Measurements from ENCODE around the gene MYCBP.

Gene MYCBP

GRCh38 chr1:38820860-38821259 lies 52.3 kb downstream of the MYCBP start:
- DNase-seq (ENCODE audit: low spot score): no peak

GRCh38 chr1:38819516-38819915 lies 53.6 kb downstream of the MYCBP start:
- no peak for DNase-seq (ENCODE audit: low spot score)

- no peak for DNase-seq (ENCODE audit: low spot score)
Measured at GRCh38 chr1:38819040-38819439, 54.1 kb downstream of the MYCBP start.

DNA sequence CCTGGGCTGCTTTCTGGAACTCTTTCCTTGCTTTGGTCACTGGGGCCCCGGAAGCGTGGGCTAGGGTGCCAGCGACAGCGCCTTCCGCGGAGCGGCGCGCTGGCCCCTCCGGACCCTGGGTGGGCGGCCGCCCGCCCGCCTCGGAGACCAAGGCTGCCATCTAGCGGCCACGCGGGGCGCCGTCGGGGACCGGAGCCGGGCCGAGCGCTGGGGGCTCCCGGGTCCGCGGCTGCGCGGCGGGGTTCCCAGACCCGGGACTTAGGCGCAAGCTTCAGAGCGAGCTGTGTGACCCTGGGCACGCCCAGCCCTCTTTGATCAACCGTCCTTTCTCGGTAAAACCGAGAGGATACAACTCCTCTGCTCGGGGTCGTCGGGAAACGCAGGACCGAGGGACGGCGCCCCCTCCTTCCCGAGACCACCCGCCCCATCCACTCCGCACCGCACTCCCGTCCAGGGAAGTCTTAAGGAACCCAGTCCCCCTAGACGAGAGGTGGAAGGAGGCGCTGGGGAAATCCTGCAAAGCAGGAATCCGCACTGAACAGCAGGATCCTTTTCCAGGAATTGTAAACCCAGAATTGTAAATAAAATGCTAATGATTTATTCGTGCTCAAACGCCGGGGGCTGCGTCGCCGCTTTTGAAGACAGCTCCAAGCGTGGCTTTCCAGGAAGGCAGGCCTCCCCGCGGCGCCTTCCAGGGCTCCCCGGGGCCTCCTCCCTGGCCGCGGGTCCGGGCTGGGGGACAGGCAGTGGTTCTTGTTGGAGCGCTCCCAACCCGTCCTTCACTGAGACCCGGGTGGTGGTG lies 54.8 kb downstream of the MYCBP start:
- DNase-seq (ENCODE audit: low spot score): peak; percentile 79

DNA sequence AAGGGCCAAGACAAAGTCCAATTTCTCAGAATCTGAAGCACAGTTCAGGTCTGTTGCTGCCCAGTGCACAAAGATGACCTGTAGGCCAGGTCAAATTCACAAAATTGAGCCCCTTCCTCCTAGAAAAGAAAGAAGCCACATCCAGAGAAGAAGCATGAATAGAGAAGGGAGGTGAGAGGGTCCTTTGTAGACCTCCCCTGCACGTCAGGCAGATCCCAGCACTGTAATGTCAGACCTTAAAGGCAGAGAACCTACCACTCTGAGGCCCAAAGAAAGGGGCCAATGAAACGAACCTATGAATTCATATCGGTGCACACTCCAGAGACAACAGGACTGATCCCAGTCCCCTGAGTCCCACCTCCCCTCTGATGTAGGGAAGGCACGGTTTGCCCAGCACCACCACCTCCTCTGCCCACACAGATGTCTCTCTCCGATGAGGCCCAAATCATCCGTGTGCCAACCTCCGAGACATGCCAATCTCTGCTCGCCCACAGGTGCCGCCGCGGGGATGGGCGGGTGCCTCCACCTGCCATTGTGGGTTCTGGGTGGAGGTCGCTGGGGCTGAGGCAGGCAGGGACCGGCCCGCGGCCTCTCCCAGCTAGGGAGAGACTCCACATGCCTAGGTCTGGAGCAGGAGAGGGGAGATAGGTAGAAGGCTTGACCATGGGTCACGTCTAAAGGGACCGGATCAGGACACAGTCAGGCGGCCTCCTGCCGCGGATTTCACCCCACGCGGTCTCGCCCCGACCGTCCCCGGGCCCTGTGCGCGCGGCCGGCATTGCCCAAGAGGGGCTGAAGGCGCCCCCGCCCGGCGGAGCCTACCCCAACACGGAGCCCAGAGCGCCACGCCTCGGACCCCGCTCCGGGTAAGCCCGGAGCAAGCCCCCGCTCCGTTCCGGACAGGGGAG lies 55.6 kb downstream of the MYCBP start:
- DNase-seq (ENCODE audit: low spot score): no peak

- no peak for DNase-seq (ENCODE audit: low spot score)
Measured at GRCh38 chr1:38815903-38816627, 57.1 kb downstream of the MYCBP start.

DNA sequence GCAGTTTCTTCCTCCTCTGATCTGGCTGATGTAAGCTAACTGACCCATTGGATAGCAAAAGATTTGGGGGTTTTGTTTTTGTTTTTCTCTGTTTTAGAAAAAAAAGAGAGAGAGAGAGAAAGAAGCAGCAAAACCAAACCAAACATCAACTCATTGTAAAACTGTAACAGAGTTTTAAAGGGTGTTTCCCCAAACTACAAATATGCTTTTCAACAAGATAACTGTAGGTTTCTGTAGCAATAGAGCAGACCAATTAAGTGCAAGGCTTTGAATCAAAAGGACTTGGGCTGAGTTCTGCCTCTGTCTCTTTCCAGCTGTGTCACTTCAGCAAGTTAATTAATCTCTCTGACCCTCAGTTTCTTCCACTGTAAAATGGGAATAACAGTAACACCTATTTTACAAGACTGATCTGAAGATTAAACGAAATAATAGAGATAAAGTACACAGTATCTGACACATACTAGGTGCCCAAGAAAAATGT lies 58.1 kb downstream of the MYCBP start:
- DNase-seq (ENCODE audit: low spot score): no peak

- DNase-seq (ENCODE audit: low spot score): no peak
Measured at GRCh38 chr1:38814444-38814983, 58.6 kb downstream of the MYCBP start.

GRCh38 chr1:38812981-38813380 lies 60.2 kb downstream of the MYCBP start:
- no peak for DNase-seq (ENCODE audit: low spot score)

Measured in HuH-7 (cell line).